ENCODE data around the gene SULT2B1.
A peak's percentile ranks its signal among the peaks of the same experiment; 100 is the strongest.

The SULT2B1 gene

GRCh38 chr19:48603850-48604249 is 51.9 kb downstream of the SULT2B1 start:
- no peak for DNase-seq

GRCh38 chr19:48606463-48607358 is 54.7 kb downstream of the SULT2B1 start, which contains the start of gene SPACA4:
Gene SPACA4 (plus strand): TSS chr19:48606742. CDS start chr19:48606979, 237 bp downstream.
- no peak for DNase-seq

GRCh38 chr19:48607359-48607755 is 55.4 kb downstream of the SULT2B1 start:
- DNase-seq = no peak

- peak; percentile 69 for DNase-seq
Observed at GRCh38 chr19:48608798-48609263, 56.9 kb downstream of the SULT2B1 start.

- DNase-seq = no peak
Observed at GRCh38 chr19:48609571-48610108, 57.7 kb downstream of the SULT2B1 start.

- no peak for DNase-seq
Observed at GRCh38 chr19:48611872-48612271, 59.9 kb downstream of the SULT2B1 start.

- no peak for DNase-seq
Observed at GRCh38 chr19:48613024-48613851, 61.3 kb downstream of the SULT2B1 start.

- no peak for DNase-seq
Observed at GRCh38 chr19:48613852-48614435, 62.0 kb downstream of the SULT2B1 start.

- DNase-seq = no peak
Observed at GRCh38 chr19:48614436-48615230, 62.7 kb downstream of the SULT2B1 start, which contains the start of gene FAM83E. Gene FAM83E (minus strand): TSS chr19:48615076. CDS start chr19:48613372, 1,704 bp downstream.

- no peak for DNase-seq
Observed at GRCh38 chr19:48615231-48616040, 63.5 kb downstream of the SULT2B1 start.

- DNase-seq = no peak
Observed at GRCh38 chr19:48616041-48616436, 64.1 kb downstream of the SULT2B1 start.

- no peak for DNase-seq
Observed at GRCh38 chr19:48616491-48617056, 64.6 kb downstream of the SULT2B1 start.

- DNase-seq = no peak
Observed at GRCh38 chr19:48617146-48617937, 65.4 kb downstream of the SULT2B1 start.

- DNase-seq = no peak
Observed at GRCh38 chr19:48618278-48618915, 66.4 kb downstream of the SULT2B1 start.

GRCh38 chr19:48618916-48619691 is 67.1 kb downstream of the SULT2B1 start, which contains the start of the genes RPL18 and SPHK2:
Gene RPL18 (minus strand): TSS chr19:48619178. CDS start chr19:48619143, 35 bp downstream.
Gene SPHK2 (plus strand): TSS chr19:48619506. CDS start chr19:48620515, 1,009 bp downstream.
- peak; percentile 99 for DNase-seq

- no peak for DNase-seq
Observed at GRCh38 chr19:48619692-48620585, 68.0 kb downstream of the SULT2B1 start.

GRCh38 chr19:48623556-48624066 is 71.6 kb downstream of the SULT2B1 start:
- no peak for DNase-seq
